Trophoblast cell (in vitro differentiated cells and primary cell): ENCODE data around the gene TENM4.
A peak's percentile ranks its signal among the peaks of the same experiment; 100 is the strongest.
"Not testable (repeated sequence)": the region's sequence is repeated elsewhere in the genome, so short reads cannot be mapped to it uniquely, and the experiment has no call there.

Experiments
- DNase-seq, 2 donors: peaks; one replicate each; pipeline ENCODE4 v3.0.0-alpha.2; 2016
- H2AFZ ChIP-seq: 2 replicates; pipeline ENCODE4 v1.6.1; 2013; ENCODE audit warnings: low read length, moderate library complexity, mild to moderate bottlenecking; ENCODE audit not compliant: insufficient read depth, poor library complexity
- H2AK5ac ChIP-seq: 2 replicates; pipeline ENCODE4 v1.6.1; 2013; ENCODE audit warnings: mild to moderate bottlenecking, low read length
- H2BK120ac ChIP-seq: 2 replicates; pipeline ENCODE4 v1.6.1; 2013; ENCODE audit warnings: low read length, mild to moderate bottlenecking, moderate library complexity; ENCODE audit not compliant: insufficient read depth, poor library complexity
- H2BK12ac ChIP-seq: 2 replicates; pipeline ENCODE4 v1.6.1; 2013; ENCODE audit warnings: mild to moderate bottlenecking, low read length, moderate library complexity
- H2BK5ac ChIP-seq: 2 replicates; pipeline ENCODE4 v1.6.1; 2013; ENCODE audit warnings: low read length, low read depth, moderate library complexity, mild to moderate bottlenecking; ENCODE audit not compliant: poor library complexity
- H3K14ac ChIP-seq: 2 replicates; pipeline ENCODE4 v1.6.1; 2013; ENCODE audit warnings: mild to moderate bottlenecking, low read length
- H3K18ac ChIP-seq: 2 replicates; pipeline ENCODE4 v1.6.1; 2013; ENCODE audit warnings: mild to moderate bottlenecking, low read length
- H3K23ac ChIP-seq: 2 replicates; pipeline ENCODE4 v1.6.1; 2013; ENCODE audit warnings: low read length
- H3K27ac ChIP-seq: 2 replicates; pipeline ENCODE4 v1.5.1; 2013; ENCODE audit warnings: low read depth, mild to moderate bottlenecking, inconsistent platforms, low read length, moderate library complexity
- H3K27me3 ChIP-seq: 2 replicates; pipeline ENCODE4 v1.6.1; 2013; ENCODE audit warnings: inconsistent platforms, mild to moderate bottlenecking, low read length, moderate library complexity; ENCODE audit not compliant: insufficient read depth
- H3K36me3 ChIP-seq, 2 experiments: 1 replicate in 1 of 2; 2 replicates in 1 of 2; pipeline ENCODE4 v1.6.1; 2013; ENCODE audit warnings: low read length in 2 of 2, mild to moderate bottlenecking in 2 of 2, moderate library complexity in 1 of 2; ENCODE audit not compliant: insufficient read depth in 2 of 2, control insufficient read depth in 1 of 2
- H3K4ac ChIP-seq: 2 replicates; pipeline ENCODE4 v1.6.1; 2013; ENCODE audit warnings: low read depth, mild to moderate bottlenecking, low read length, moderate library complexity
- H3K4me1 ChIP-seq, 2 experiments: 1 replicate in 1 of 2; 2 replicates in 1 of 2; pipeline ENCODE4 v1.6.1; 2013; ENCODE audit warnings: low read length in 2 of 2, mild to moderate bottlenecking in 2 of 2, moderate library complexity in 1 of 2; ENCODE audit not compliant: insufficient read depth in 2 of 2, control insufficient read depth in 1 of 2
- H3K4me2 ChIP-seq: 2 replicates; pipeline ENCODE4 v1.6.1; 2013; ENCODE audit warnings: inconsistent platforms, mild to moderate bottlenecking, low read length, moderate library complexity
- H3K4me3 ChIP-seq: 2 replicates; pipeline ENCODE4 v1.5.1; 2013; ENCODE audit warnings: mild to moderate bottlenecking, low read depth, low read length, inconsistent platforms
- H3K79me1 ChIP-seq: one replicate; pipeline ENCODE4 v1.6.1; 2013; ENCODE audit warnings: low read length
- H3K79me2 ChIP-seq: 2 replicates; pipeline ENCODE4 v1.6.1; 2013; ENCODE audit warnings: low read length, mild to moderate bottlenecking; ENCODE audit not compliant: control insufficient read depth, insufficient read depth, poor library complexity
- H3K9ac ChIP-seq: 2 replicates; pipeline ENCODE4 v1.6.1; 2013; ENCODE audit warnings: mild to moderate bottlenecking, low read length
- H3K9me3 ChIP-seq: 2 replicates; pipeline ENCODE4 v1.6.1; 2013; ENCODE audit warnings: low read depth, mild to moderate bottlenecking, control low read depth, inconsistent platforms, low read length; ENCODE audit not compliant: insufficient read depth
- H4K12ac ChIP-seq: 2 replicates; pipeline ENCODE4 v1.6.1; 2013; ENCODE audit warnings: low read depth, mild to moderate bottlenecking, low read length, moderate library complexity
- H4K8ac ChIP-seq: 2 replicates; pipeline ENCODE4 v1.6.1; 2013; ENCODE audit warnings: low read depth, mild to moderate bottlenecking, low read length, moderate library complexity
- H4K91ac ChIP-seq: one replicate; pipeline ENCODE4 v1.6.1; 2013; ENCODE audit warnings: low read depth, mild to moderate bottlenecking, low read length, moderate library complexity
- WGBS: extraction: QIAGEN DNeasy Blood & Tissue Kit; methylation state at CpG from one replicate; pipeline ENCODE4 v1.1.7; 2013; ENCODE audit warnings: missing lambda C conversion rate; ENCODE audit not compliant: insufficient read length, insufficient coverage; ENCODE audit errors: extremely low coverage; 5-methylcytosine and 5-hydroxymethylcytosine counted together

TENM4 gene

GRCh38 chr11:78827291-78827690 lies 613.5 kb downstream of the TENM4 start:
- not testable (repeated sequence) for H2AK5ac ChIP-seq, H4K12ac ChIP-seq, H3K14ac ChIP-seq, H3K79me1 ChIP-seq, H3K23ac ChIP-seq, H3K9me3 ChIP-seq, H3K4ac ChIP-seq, H3K36me3 ChIP-seq, H4K91ac ChIP-seq, H3K9ac ChIP-seq, H3K79me2 ChIP-seq, H2BK5ac ChIP-seq, H2BK12ac ChIP-seq, H2BK120ac ChIP-seq, H3K18ac ChIP-seq, H3K4me2 ChIP-seq, H3K4me3 ChIP-seq, H4K8ac ChIP-seq, H3K27ac ChIP-seq, DNase-seq, H2AFZ ChIP-seq, H3K27me3 ChIP-seq
- H3K4me1 ChIP-seq = peaks cover 10 to 13% of the 10 kb centered on the region in 2 experiments
- WGBS = no CpG with 5 or more reads among the region's 4 CpGs

- Histone ChIP-seq H2AFZ (no peak overlapping the region), H4K12ac (no peak overlapping the region), H3K18ac (no peak overlapping the region), H3K4ac (no peak overlapping the region), H3K27ac (no peak overlapping the region), H4K91ac (no peak overlapping the region), H3K23ac (no peak overlapping the region), H3K9ac (no peak overlapping the region), H3K14ac (no peak overlapping the region), H3K79me1 (peaks cover 3% of the 10 kb centered on the region), H3K27me3 (no peaks in the 10 kb centered on the region), H3K4me3 (no peak overlapping the region), H4K8ac (no peak overlapping the region), H3K36me3 (no peaks in the 10 kb centered on the region), H2BK120ac (no peak overlapping the region), H2BK12ac (no peak overlapping the region), H3K4me1 (peaks cover 8 to 9% of the 10 kb centered on the region in 2 experiments), H2AK5ac (no peak overlapping the region), H3K9me3 (no peaks in the 10 kb centered on the region), H3K79me2 (no peaks in the 10 kb centered on the region), H2BK5ac (no peak overlapping the region), H3K4me2 (no peak overlapping the region)
- no peak for DNase-seq
- WGBS = no CpG with 5 or more reads among the region's 1 CpG
Measured at GRCh38 chr11:78825591-78826020, 615.2 kb downstream of the TENM4 start.

DNA sequence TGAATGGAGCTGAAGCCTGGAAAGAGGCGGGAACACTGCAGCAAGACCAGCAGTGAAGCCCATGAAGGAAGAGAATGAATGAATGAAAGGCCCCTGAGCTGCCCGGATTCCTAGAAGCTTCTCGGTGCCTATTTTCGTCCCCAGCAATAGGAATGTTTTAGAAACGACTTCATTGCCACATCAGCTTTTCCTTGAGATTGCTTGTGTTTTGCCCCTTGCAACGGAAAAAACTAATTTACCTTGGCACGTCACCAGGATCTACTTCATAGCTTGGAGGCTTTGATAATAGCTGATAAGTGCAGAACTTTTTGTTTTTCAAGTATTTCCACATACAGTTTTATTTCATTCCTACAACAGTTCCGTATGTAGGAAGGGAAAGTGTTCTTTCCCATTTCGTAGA lies 617.2 kb downstream of the TENM4 start:
- H4K8ac ChIP-seq = no peak overlapping the region
- no peak overlapping the region for H2BK120ac ChIP-seq
- H3K79me2 ChIP-seq = no peaks in the 10 kb centered on the region
- H4K12ac ChIP-seq = no peak overlapping the region
- no peak overlapping the region for H3K18ac ChIP-seq
- no peak overlapping the region for H3K23ac ChIP-seq
- H2BK5ac ChIP-seq = no peak overlapping the region
- no peak overlapping the region for H2AFZ ChIP-seq
- peak in 1 of 2 donors; percentile 70 for DNase-seq
- no peaks in the 10 kb centered on the region for H3K27me3 ChIP-seq
- H3K36me3 ChIP-seq = no peaks in the 10 kb centered on the region
- H3K79me1 ChIP-seq = no peaks in the 10 kb centered on the region
- H3K4me3 ChIP-seq = no peak overlapping the region
- H2AK5ac ChIP-seq = no peak overlapping the region
- no peak overlapping the region for H2BK12ac ChIP-seq
- no peak overlapping the region for H3K4ac ChIP-seq
- H3K27ac ChIP-seq = no peak overlapping the region
- H3K9me3 ChIP-seq = no peaks in the 10 kb centered on the region
- H3K14ac ChIP-seq = no peak overlapping the region
- WGBS = no CpG with 5 or more reads among the region's 9 CpGs
- no peak overlapping the region for H3K9ac ChIP-seq
- no peak overlapping the region for H3K4me2 ChIP-seq
- H4K91ac ChIP-seq = no peak overlapping the region
- H3K4me1 ChIP-seq = peaks cover 3 to 8% of the 10 kb centered on the region in 2 experiments

DNA sequence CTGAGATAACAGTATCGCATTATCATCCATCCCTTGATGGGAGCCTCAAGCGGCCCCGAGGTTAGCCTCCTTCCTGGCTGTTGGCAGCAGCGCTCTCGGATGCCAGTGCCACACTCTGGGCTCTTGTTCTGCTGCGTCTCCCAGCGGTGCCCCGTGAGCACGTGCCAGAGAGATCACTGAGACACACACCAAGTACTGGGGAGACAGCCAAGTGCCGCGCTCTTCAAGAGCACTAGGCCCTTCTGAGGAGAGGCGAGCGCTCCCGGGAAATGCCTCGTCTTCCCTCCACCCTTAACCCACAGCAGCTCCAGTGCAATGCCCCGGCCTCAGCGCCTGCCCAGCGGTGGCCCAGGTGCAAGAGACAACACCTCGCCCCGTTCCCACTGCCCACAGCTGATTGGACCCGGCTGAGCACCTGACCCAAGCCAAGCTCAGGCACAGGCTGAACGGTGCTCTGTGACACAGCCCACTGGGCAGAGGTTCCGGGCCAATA lies 617.9 kb downstream of the TENM4 start:
- H4K8ac ChIP-seq = no peak overlapping the region
- H2BK5ac ChIP-seq = no peak overlapping the region
- H4K91ac ChIP-seq = no peak overlapping the region
- H3K14ac ChIP-seq = no peak overlapping the region
- H2BK12ac ChIP-seq = no peak overlapping the region
- H4K12ac ChIP-seq = no peak overlapping the region
- no peak overlapping the region for H3K18ac ChIP-seq
- H3K79me2 ChIP-seq = no peaks in the 10 kb centered on the region
- peak in 1 of 2 donors; percentile 22 for DNase-seq
- no peak overlapping the region for H3K23ac ChIP-seq
- H3K36me3 ChIP-seq = no peaks in the 10 kb centered on the region
- H2AFZ ChIP-seq = no peak overlapping the region
- WGBS = no CpG with 5 or more reads among the region's 23 CpGs
- H3K79me1 ChIP-seq = no peaks in the 10 kb centered on the region
- H3K4me3 ChIP-seq = no peak overlapping the region
- no peak overlapping the region for H3K27ac ChIP-seq
- H2BK120ac ChIP-seq = no peak overlapping the region
- no peak overlapping the region for H2AK5ac ChIP-seq
- no peaks in the 10 kb centered on the region for H3K9me3 ChIP-seq
- no peak overlapping the region for H3K4ac ChIP-seq
- H3K4me1 ChIP-seq = peaks cover 5 to 10% of the 10 kb centered on the region in 2 experiments
- no peak overlapping the region for H3K4me2 ChIP-seq
- H3K27me3 ChIP-seq = no peaks in the 10 kb centered on the region
- no peak overlapping the region for H3K9ac ChIP-seq
